GM12878 (cell line): ENCODE results near the gene NOD1. TPM values are rescaled to one million over a fixed set of nuclear protein-coding genes. Genes with fewer than 3 reads are reported as not detected.

ENCODE experiments used
- CREM ChIP-seq: IDR thresholded peaks from 2 replicates; pipeline ENCODE4 v1.6.1; 2014; ENCODE audit warnings: antibody characterized with exemption, low read depth
- HDAC6 ChIP-seq: fragments of 200-600 bp; sonication (generic); IDR thresholded peaks from one replicate; pipeline ENCODE4 v1.8.0; 2017; ENCODE audit warnings: antibody characterized with exemption; ENCODE audit not compliant: unreplicated experiment
- RBBP5 ChIP-seq: fragments of 200-600 bp; sonication (generic); conservative IDR thresholded peaks from 2 replicates; pipeline ENCODE4 v1.6.1; 2016
- ZZZ3 ChIP-seq: IDR thresholded peaks from 2 replicates; pipeline ENCODE4 v1.6.1; 2011; ENCODE audit warnings: low read depth; ENCODE audit not compliant: control insufficient read depth, insufficient read length
- polyA plus RNA-seq, 11 experiments: library from polyadenylated mRNA; depleted of rRNA in 4 of 11; unstranded in 6 of 11; stranded (reverse) in 5 of 11; fragments of >200 nt; fragmentation: Nextera tagmentation in 4 of 11; fragmentation: Illumina TruSeq in 1 of 11; extraction: Ambion mirVana in 4 of 11; extraction: Trizol in 1 of 11; gene quantifications; 1 replicate in 1 of 11; 2 replicates in 10 of 11; pipeline versions ENCODE4 v1.2.1 to v1.2.3, GENCODE V29; 2011 to 2016; ENCODE audit warnings: inconsistent platforms in 2 of 11, missing spikeins in 2 of 11, low read depth in 1 of 11
- total RNA-seq, 4 experiments: library from RNA; depleted of rRNA in 3 of 4; stranded (reverse); fragments of >200 nt in 3 of 4; fragmentation: Illumina TruSeq in 1 of 4; extraction: Trizol in 1 of 4; gene quantifications; 2 replicates each; pipeline versions ENCODE4 v1.2.1 to v1.2.3, GENCODE V29; 2013 to 2021
- TF ChIP-seq, protein P1 (sequence below): IDR thresholded peaks from 2 replicates; pipeline ENCODE4 v1.6.1; 2011; ENCODE audit warnings: low read depth, low read length, improper control_type of control experiment, borderline replicate concordance
- TF ChIP-seq, protein P2 (sequence below): IDR thresholded peaks from 2 replicates; pipeline ENCODE4 v1.6.1; 2012; ENCODE audit warnings: mild to moderate bottlenecking, low read depth, low read length

The NOD1 gene
- total and polyA plus RNA-seq, 10 of the 15 experiments (the other 5 are each of a cell fraction or from before 2014, with no cell fraction given), result 1.8 to 14.6 (median 8.9) TPM

DNA sequence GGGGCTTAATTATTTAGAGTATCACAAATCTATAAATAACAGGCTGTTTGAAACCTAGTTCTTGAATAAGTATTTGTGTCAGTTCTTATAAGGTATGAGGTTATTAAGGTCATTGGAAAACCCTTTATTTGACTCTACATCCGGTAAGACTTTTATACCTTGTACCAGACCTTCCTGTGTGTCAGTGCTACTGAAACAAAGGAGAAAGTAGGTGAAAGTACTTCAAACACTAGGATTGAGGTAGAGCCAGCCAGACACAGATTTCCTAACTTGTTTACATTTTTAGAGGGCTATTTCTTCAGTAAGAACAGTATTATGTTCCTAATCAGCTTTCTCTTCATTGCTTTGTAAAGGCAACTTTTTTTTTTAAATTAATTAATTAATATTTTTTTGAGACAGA, 100.3 kb downstream of the NOD1 start (continued):
- no peak for TF ChIP-seq CREM
- TF ChIP-seq RBBP5, result no peak
- TF ChIP-seq HDAC6, result no peak
- TF ChIP-seq, protein P1, sequence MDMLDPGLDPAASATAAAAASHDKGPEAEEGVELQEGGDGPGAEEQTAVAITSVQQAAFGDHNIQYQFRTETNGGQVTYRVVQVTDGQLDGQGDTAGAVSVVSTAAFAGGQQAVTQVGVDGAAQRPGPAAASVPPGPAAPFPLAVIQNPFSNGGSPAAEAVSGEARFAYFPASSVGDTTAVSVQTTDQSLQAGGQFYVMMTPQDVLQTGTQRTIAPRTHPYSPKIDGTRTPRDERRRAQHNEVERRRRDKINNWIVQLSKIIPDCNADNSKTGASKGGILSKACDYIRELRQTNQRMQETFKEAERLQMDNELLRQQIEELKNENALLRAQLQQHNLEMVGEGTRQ, result no peak
- TF ChIP-seq, protein P2, sequence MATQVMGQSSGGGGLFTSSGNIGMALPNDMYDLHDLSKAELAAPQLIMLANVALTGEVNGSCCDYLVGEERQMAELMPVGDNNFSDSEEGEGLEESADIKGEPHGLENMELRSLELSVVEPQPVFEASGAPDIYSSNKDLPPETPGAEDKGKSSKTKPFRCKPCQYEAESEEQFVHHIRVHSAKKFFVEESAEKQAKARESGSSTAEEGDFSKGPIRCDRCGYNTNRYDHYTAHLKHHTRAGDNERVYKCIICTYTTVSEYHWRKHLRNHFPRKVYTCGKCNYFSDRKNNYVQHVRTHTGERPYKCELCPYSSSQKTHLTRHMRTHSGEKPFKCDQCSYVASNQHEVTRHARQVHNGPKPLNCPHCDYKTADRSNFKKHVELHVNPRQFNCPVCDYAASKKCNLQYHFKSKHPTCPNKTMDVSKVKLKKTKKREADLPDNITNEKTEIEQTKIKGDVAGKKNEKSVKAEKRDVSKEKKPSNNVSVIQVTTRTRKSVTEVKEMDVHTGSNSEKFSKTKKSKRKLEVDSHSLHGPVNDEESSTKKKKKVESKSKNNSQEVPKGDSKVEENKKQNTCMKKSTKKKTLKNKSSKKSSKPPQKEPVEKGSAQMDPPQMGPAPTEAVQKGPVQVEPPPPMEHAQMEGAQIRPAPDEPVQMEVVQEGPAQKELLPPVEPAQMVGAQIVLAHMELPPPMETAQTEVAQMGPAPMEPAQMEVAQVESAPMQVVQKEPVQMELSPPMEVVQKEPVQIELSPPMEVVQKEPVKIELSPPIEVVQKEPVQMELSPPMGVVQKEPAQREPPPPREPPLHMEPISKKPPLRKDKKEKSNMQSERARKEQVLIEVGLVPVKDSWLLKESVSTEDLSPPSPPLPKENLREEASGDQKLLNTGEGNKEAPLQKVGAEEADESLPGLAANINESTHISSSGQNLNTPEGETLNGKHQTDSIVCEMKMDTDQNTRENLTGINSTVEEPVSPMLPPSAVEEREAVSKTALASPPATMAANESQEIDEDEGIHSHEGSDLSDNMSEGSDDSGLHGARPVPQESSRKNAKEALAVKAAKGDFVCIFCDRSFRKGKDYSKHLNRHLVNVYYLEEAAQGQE, result no peak
- TF ChIP-seq ZZZ3, result no peak

Other genes starting within 250 kb of the NOD1 start
- gene ZNRF2, start 194.2 kb downstream of the NOD1 start, total RNA-seq (2014; rRNA removed), result 20.1 and 20.4 TPM in 2 replicates
- 10.2 and 11.8 TPM in 2 replicates for gene ZNRF2, start 194.2 kb downstream of the NOD1 start, total RNA-seq (2014; rRNA removed; fragmentation: Illumina TruSeq; extraction: Trizol)
- gene ZNRF2, start 194.2 kb downstream of the NOD1 start, total RNA-seq (2021), result 16.1 and 16.8 TPM in 2 replicates
- gene ZNRF2, start 194.2 kb downstream of the NOD1 start, polyA plus RNA-seq (2011; rRNA removed), result 9.3 and 15.3 TPM in 2 replicates
- gene ZNRF2, start 194.2 kb downstream of the NOD1 start, polyA plus RNA-seq (2014; fragmentation: Illumina TruSeq; extraction: Trizol), result 10.5 and 12.9 TPM in 2 replicates
- gene ZNRF2, start 194.2 kb downstream of the NOD1 start, polyA plus RNA-seq (2014; fragmentation: Nextera tagmentation; extraction: Ambion mirVana), result 1 to 10 TPM; 3.1 to 4.0 TPM
- 9.6 and 9.7 TPM in 2 replicates for gene ZNRF2, start 194.2 kb downstream of the NOD1 start, polyA plus RNA-seq (2014; rRNA removed)
- gene ZNRF2, start 194.2 kb downstream of the NOD1 start, polyA plus RNA-seq (2016; fragmentation: Nextera tagmentation; extraction: Ambion mirVana), result 1 to 10 TPM; 1.2 to 1.6 TPM
- 61.5 and 71.9 TPM in 2 replicates for gene GGCT, start 26.0 kb upstream of the NOD1 start, total RNA-seq (2014; rRNA removed)
- gene GGCT, start 26.0 kb upstream of the NOD1 start, total RNA-seq (2014; rRNA removed; fragmentation: Illumina TruSeq; extraction: Trizol), result 78.9 and 86.1 TPM in 2 replicates
- gene GGCT, start 26.0 kb upstream of the NOD1 start, total RNA-seq (2021), result 59.1 and 65.2 TPM in 2 replicates
- 57.0 and 91.2 TPM in 2 replicates for gene GGCT, start 26.0 kb upstream of the NOD1 start, polyA plus RNA-seq (2011; rRNA removed)
- gene GGCT, start 26.0 kb upstream of the NOD1 start, polyA plus RNA-seq (2014; fragmentation: Illumina TruSeq; extraction: Trizol), result 87.6 and 115 TPM in 2 replicates
- gene GGCT, start 26.0 kb upstream of the NOD1 start, polyA plus RNA-seq (2014; fragmentation: Nextera tagmentation; extraction: Ambion mirVana), result 100 to 1,000 TPM; 168 to 215 TPM
- 92.7 and 96.9 TPM in 2 replicates for gene GGCT, start 26.0 kb upstream of the NOD1 start, polyA plus RNA-seq (2014; rRNA removed)
- gene GGCT, start 26.0 kb upstream of the NOD1 start, polyA plus RNA-seq (2016; fragmentation: Nextera tagmentation; extraction: Ambion mirVana), result 100 to 1,000 TPM; 108 to 112 TPM
- gene GARS1, start 116.1 kb upstream of the NOD1 start, total RNA-seq (2014; rRNA removed), result 107 and 120 TPM in 2 replicates
- 168 and 182 TPM in 2 replicates for gene GARS1, start 116.1 kb upstream of the NOD1 start, total RNA-seq (2014; rRNA removed; fragmentation: Illumina TruSeq; extraction: Trizol)
- 175 TPM in 2 replicates for gene GARS1, start 116.1 kb upstream of the NOD1 start, total RNA-seq (2021)
- 184 and 333 TPM in 2 replicates for gene GARS1, start 116.1 kb upstream of the NOD1 start, polyA plus RNA-seq (2011; rRNA removed)
- gene GARS1, start 116.1 kb upstream of the NOD1 start, polyA plus RNA-seq (2014; fragmentation: Illumina TruSeq; extraction: Trizol), result 361 and 413 TPM in 2 replicates
- gene GARS1, start 116.1 kb upstream of the NOD1 start, polyA plus RNA-seq (2014; fragmentation: Nextera tagmentation; extraction: Ambion mirVana), result 100 to 1,000 TPM; 133 to 191 TPM
- gene GARS1, start 116.1 kb upstream of the NOD1 start, polyA plus RNA-seq (2014; rRNA removed), result 167 TPM in 2 replicates
- gene GARS1, start 116.1 kb upstream of the NOD1 start, polyA plus RNA-seq (2016; fragmentation: Nextera tagmentation; extraction: Ambion mirVana), result 100 to 1,000 TPM; 196 to 207 TPM
- not detected in 2 replicates for gene CRHR2, start 203.7 kb upstream of the NOD1 start, total RNA-seq (2014; rRNA removed)
- gene CRHR2, start 203.7 kb upstream of the NOD1 start, total RNA-seq (2014; rRNA removed; fragmentation: Illumina TruSeq; extraction: Trizol), result not detected in 2 replicates
- gene CRHR2, start 203.7 kb upstream of the NOD1 start, total RNA-seq (2021), result not detected in 2 replicates
- not detected in 2 replicates for gene CRHR2, start 203.7 kb upstream of the NOD1 start, polyA plus RNA-seq (2011; rRNA removed)
- gene CRHR2, start 203.7 kb upstream of the NOD1 start, polyA plus RNA-seq (2014; fragmentation: Illumina TruSeq; extraction: Trizol), result not detected in 2 replicates
- gene CRHR2, start 203.7 kb upstream of the NOD1 start, polyA plus RNA-seq (2014; fragmentation: Nextera tagmentation; extraction: Ambion mirVana), result not detected
- gene CRHR2, start 203.7 kb upstream of the NOD1 start, polyA plus RNA-seq (2014; rRNA removed), result not detected in 2 replicates
- not detected for gene CRHR2, start 203.7 kb upstream of the NOD1 start, polyA plus RNA-seq (2016; fragmentation: Nextera tagmentation; extraction: Ambion mirVana)